ENCODE data around the gene UBTD2.

Gene UBTD2

DNA sequence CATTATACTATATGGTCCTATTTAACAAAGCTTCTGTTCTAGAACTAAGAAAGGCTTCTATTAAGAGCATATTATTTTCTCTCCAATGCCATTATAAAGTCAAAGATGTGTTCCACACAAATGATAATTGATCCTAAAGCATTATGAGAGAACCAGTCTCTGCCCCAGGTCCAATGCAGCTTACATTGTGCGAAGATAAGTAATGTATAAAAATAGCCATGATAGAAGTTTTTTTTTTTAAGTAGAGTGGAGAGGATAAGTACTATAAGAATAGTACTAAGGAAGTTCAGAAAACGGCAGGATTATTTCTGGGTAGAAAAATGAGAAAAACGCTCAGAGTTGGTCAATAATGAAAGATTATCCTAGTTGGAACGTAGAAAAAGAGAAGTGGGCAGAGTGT lies 15.6 kb downstream of the UBTD2 start:
- no peaks in the 10 kb centered on the region for H3K9me3 ChIP-seq (ENCODE audit: control insufficient read depth, insufficient read depth, low read depth, low read length)
- ChIA-PET CTCF (interaction anchor here (0.7 kb wide), 1 partner anchor 104 kb away, joined by 3 read pairs; no protein-coding TSS in a partner anchor), POLR2A (no interaction called here)
- H3K4me1 ChIP-seq (ENCODE audit: control insufficient read depth, insufficient read depth, low read length): peaks cover 16% of the 10 kb centered on the region
- TF ChIP-seq ZNF48 (tag by site-specific recombination; IDR thresholded peaks at IDR 0.05) (no peak), ZNF501 (tag by site-specific recombination; IDR thresholded peaks at IDR 0.05) (no peak), GLI2 (tag by site-specific recombination; IDR thresholded peaks at IDR 0.05; ENCODE audit: borderline replicate concordance, low read depth) (no peak), EGR2 (tag by site-specific recombination; IDR thresholded peaks at IDR 0.05; ENCODE audit: low read depth) (no peak), ZBTB11 (tag by site-specific recombination; conservative IDR thresholded peaks at IDR 0.05; ENCODE audit: low read depth) (no peak), MYNN (tag by site-specific recombination; IDR thresholded peaks at IDR 0.05; ENCODE audit: borderline replicate concordance) (no peak), ZNF544 (tag by site-specific recombination; IDR thresholded peaks at IDR 0.05) (no peak), AEBP2 (tag by site-specific recombination; IDR thresholded peaks at IDR 0.05; ENCODE audit: borderline replicate concordance) (no peak), ZNF610 (tag by site-specific recombination; IDR thresholded peaks at IDR 0.05; ENCODE audit: borderline replicate concordance) (no peak), ZNF24 (tag by site-specific recombination; IDR thresholded peaks at IDR 0.05) (no peak), ZNF529 (tag by site-specific recombination; IDR thresholded peaks at IDR 0.05; ENCODE audit: insufficient replicate concordance) (no peak), ZNF776 (tag by site-specific recombination; IDR thresholded peaks at IDR 0.05; ENCODE audit: borderline replicate concordance) (no peak), ZNF214 (tag by site-specific recombination; IDR thresholded peaks at IDR 0.05; ENCODE audit: borderline replicate concordance) (no peak), ZNF19 (tag by site-specific recombination; IDR thresholded peaks at IDR 0.05; ENCODE audit: low read depth) (no peak), KLF1 (tag by site-specific recombination; IDR thresholded peaks at IDR 0.05) (no peak), ZNF704 (tag by site-specific recombination; IDR thresholded peaks at IDR 0.05) (no peak), PRDM1 (tag by site-specific recombination; IDR thresholded peaks at IDR 0.05) (no peak), ZBTB1 (tag by site-specific recombination; IDR thresholded peaks at IDR 0.05) (no peak)
- TF ChIP-seq, protein P1, sequence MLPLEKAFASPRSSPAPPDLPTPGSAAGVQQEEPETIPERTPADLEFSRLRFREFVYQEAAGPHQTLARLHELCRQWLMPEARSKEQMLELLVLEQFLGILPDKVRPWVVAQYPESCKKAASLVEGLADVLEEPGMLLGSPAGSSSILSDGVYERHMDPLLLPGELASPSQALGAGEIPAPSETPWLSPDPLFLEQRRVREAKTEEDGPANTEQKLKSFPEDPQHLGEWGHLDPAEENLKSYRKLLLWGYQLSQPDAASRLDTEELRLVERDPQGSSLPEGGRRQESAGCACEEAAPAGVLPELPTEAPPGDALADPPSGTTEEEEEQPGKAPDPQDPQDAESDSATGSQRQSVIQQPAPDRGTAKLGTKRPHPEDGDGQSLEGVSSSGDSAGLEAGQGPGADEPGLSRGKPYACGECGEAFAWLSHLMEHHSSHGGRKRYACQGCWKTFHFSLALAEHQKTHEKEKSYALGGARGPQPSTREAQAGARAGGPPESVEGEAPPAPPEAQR (tag by site-specific recombination; IDR thresholded peaks at IDR 0.05): no peak
- TF ChIP-seq, protein P2, sequence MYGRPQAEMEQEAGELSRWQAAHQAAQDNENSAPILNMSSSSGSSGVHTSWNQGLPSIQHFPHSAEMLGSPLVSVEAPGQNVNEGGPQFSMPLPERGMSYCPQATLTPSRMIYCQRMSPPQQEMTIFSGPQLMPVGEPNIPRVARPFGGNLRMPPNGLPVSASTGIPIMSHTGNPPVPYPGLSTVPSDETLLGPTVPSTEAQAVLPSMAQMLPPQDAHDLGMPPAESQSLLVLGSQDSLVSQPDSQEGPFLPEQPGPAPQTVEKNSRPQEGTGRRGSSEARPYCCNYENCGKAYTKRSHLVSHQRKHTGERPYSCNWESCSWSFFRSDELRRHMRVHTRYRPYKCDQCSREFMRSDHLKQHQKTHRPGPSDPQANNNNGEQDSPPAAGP (tag by site-specific recombination; IDR thresholded peaks at IDR 0.05): no peak
- H3K4me3 ChIP-seq (ENCODE audit: low read depth, low read length): no peak overlapping the region
- no peaks in the 10 kb centered on the region; a peak in 1 of 3 replicates for H3K36me3 ChIP-seq (ENCODE audit: control insufficient read depth in 2 of 2, insufficient read depth in 1 of 2, low read length in 2 of 2)
- no peak overlapping the region for H3K27ac ChIP-seq (ENCODE audit: extremely low read depth, low read depth, low read length)
